Vagina (tissue), 2 donors: ENCODE data around the gene TSR1. TPM values are rescaled to one million over a fixed set of nuclear protein-coding genes. Genes with fewer than 3 reads are reported as not detected.
A peak's percentile ranks its signal among the peaks of the same experiment; 100 is the strongest.

Experiments
- DNase-seq, 2 donors: peaks; one replicate each; pipeline ENCODE4 v3.0.0-alpha.2; 2017; ENCODE audit errors: extremely low spot score in 2 of 2
- H3K27ac ChIP-seq: fragments of 200-600 bp; sonication (generic); one replicate; pipeline ENCODE4 v1.5.1; 2019
- H3K27me3 ChIP-seq: fragments of 200-600 bp; sonication (generic); one replicate; pipeline ENCODE4 v1.5.1; 2019
- H3K36me3 ChIP-seq, 2 donors: fragments of 200-600 bp; sonication (generic); one replicate each; pipeline ENCODE4 v1.5.1; 2017 to 2019
- H3K4me1 ChIP-seq: fragments of 200-600 bp; sonication (generic); one replicate; pipeline ENCODE4 v1.5.1; 2019
- H3K4me3 ChIP-seq, 2 donors: fragments of 200-600 bp; sonication (generic); 1 replicate in 1 of 2; 2 replicates in 1 of 2; pipeline ENCODE4 v1.5.1; 2016 to 2019
- H3K9me3 ChIP-seq: fragments of 200-600 bp; sonication (generic); one replicate; pipeline ENCODE4 v1.5.1; 2019
- CTCF ChIP-seq, 3 experiments: fragments of 450-650 bp in 2 of 3; fragments of 200-600 bp in 1 of 3; sonication (generic) in 1 of 3; IDR thresholded peaks; one replicate each; pipeline ENCODE4 v1.5.1; 2017 to 2019; ENCODE audit warnings: antibody characterized with exemption in 3 of 3, mild to moderate bottlenecking in 2 of 3, moderate library complexity in 2 of 3
- POLR2A ChIP-seq, 2 donors: fragments of 450-650 bp; IDR thresholded peaks; one replicate each; pipeline ENCODE4 v1.6.1; 2017; ENCODE audit warnings: antibody characterized with exemption in 2 of 2, mild to moderate bottlenecking in 2 of 2, moderate library complexity in 2 of 2
- POLR2AphosphoS5 ChIP-seq, 2 donors: sonication (generic); formaldehyde crosslinking; IDR thresholded peaks; one replicate each; pipeline ENCODE4 v1.9.0; 2017; ENCODE audit warnings: antibody characterized with exemption in 2 of 2, mild to moderate bottlenecking in 2 of 2, low read depth in 1 of 2; ENCODE audit not compliant: insufficient read depth in 1 of 2
- intact Hi-C: fragments of 100-400 bp; cut with DNase I; formaldehyde crosslinking; loops from one replicate; pipeline ENCODE4 v1.15.1; 2023
- total RNA-seq: library from RNA; depleted of rRNA; stranded (reverse); fragments of >200 nt; gene quantifications from one replicate; pipeline ENCODE4 v1.2.3, GENCODE V29; 2016

TSR1 gene
- total RNA-seq, 1 donor from 2014 or later: 17.7 TPM

GRCh38 chr17:2335726-2336214, 487 bp downstream of the TSR1 start:
- peak overlapping the region; percentile 73 to 76 for H3K4me3 ChIP-seq
- intact Hi-C loops: no loop called here
- H3K9me3 ChIP-seq: no peaks in the 10 kb centered on the region
- no peak for DNase-seq
- peaks cover 28% of the 10 kb centered on the region for H3K4me1 ChIP-seq
- peaks cover 0 to 44% of the 10 kb centered on the region in 2 donors for H3K36me3 ChIP-seq
- H3K27me3 ChIP-seq: no peaks in the 10 kb centered on the region
- TF ChIP-seq POLR2A (IDR thresholded peaks at IDR 0.05) (no peak), POLR2AphosphoS5 (IDR thresholded peaks at IDR 0.05; ENCODE audit: insufficient read depth in 1 of 2, low read depth in 1 of 2) (no peak), CTCF (IDR thresholded peaks at IDR 0.05) (no peak)
- H3K27ac ChIP-seq: peak overlapping the region; percentile 94

- no peaks in the 10 kb centered on the region for H3K27me3 ChIP-seq
- peaks cover 0 to 85% of the 10 kb centered on the region in 2 donors for H3K36me3 ChIP-seq
- no peak overlapping the region for H3K4me3 ChIP-seq
- no peak for DNase-seq
- no peaks in the 10 kb centered on the region for H3K9me3 ChIP-seq
- H3K4me1 ChIP-seq: peaks cover 22% of the 10 kb centered on the region
- intact Hi-C loops: no loop called here
- TF ChIP-seq POLR2AphosphoS5 (IDR thresholded peaks at IDR 0.05; ENCODE audit: insufficient read depth in 1 of 2, low read depth in 1 of 2) (no peak), POLR2A (IDR thresholded peaks at IDR 0.05) (no peak), CTCF (IDR thresholded peaks at IDR 0.05) (no peak)
- H3K27ac ChIP-seq: no peak overlapping the region
Measured at GRCh38 chr17:2331303-2331702, 5.0 kb downstream of the TSR1 start.

- Histone ChIP-seq H3K4me3 (no peak overlapping the region), H3K9me3 (no peaks in the 10 kb centered on the region), H3K27ac (no peak overlapping the region), H3K4me1 (no peaks in the 10 kb centered on the region), H3K36me3 (peaks cover 3 to 76% of the 10 kb centered on the region in 2 donors), H3K27me3 (no peaks in the 10 kb centered on the region)
- TF ChIP-seq POLR2A (IDR thresholded peaks at IDR 0.05) (no peak), CTCF (IDR thresholded peaks at IDR 0.05) (no peak), POLR2AphosphoS5 (IDR thresholded peaks at IDR 0.05; ENCODE audit: insufficient read depth in 1 of 2, low read depth in 1 of 2) (no peak)
- intact Hi-C loops: no loop called here
- DNase-seq: no peak
Measured at GRCh38 chr17:2323629-2324314, 12.5 kb downstream of the TSR1 start.

GRCh38 chr17:2321399-2321798, 14.9 kb downstream of the TSR1 start:
- TF ChIP-seq POLR2AphosphoS5 (IDR thresholded peaks at IDR 0.05; ENCODE audit: insufficient read depth in 1 of 2, low read depth in 1 of 2): no peak
- TF ChIP-seq CTCF (IDR thresholded peaks at IDR 0.05): no peak
- no peak for TF ChIP-seq POLR2A (IDR thresholded peaks at IDR 0.05)
- peaks cover 3 to 56% of the 10 kb centered on the region in 2 donors for H3K36me3 ChIP-seq
- no peaks in the 10 kb centered on the region for H3K4me1 ChIP-seq
- H3K27me3 ChIP-seq: no peaks in the 10 kb centered on the region
- DNase-seq: no peak
- H3K9me3 ChIP-seq: no peaks in the 10 kb centered on the region
- intact Hi-C loops: no loop called here
- no peak overlapping the region for H3K4me3 ChIP-seq
- H3K27ac ChIP-seq: no peak overlapping the region

- Histone ChIP-seq H3K27me3 (no peaks in the 10 kb centered on the region), H3K36me3 (peaks cover 3 to 33% of the 10 kb centered on the region in 2 donors), H3K27ac (no peak overlapping the region), H3K4me3 (no peak overlapping the region), H3K4me1 (no peaks in the 10 kb centered on the region), H3K9me3 (no peaks in the 10 kb centered on the region)
- DNase-seq: no peak
- intact Hi-C loops: no loop called here
- TF ChIP-seq POLR2AphosphoS5 (IDR thresholded peaks at IDR 0.05; ENCODE audit: insufficient read depth in 1 of 2, low read depth in 1 of 2) (no peak), POLR2A (IDR thresholded peaks at IDR 0.05) (no peak), CTCF (IDR thresholded peaks at IDR 0.05) (no peak)
Measured at GRCh38 chr17:2319051-2319450, 17.2 kb downstream of the TSR1 start.
